GM03348 (cell line): ENCODE results near the gene SYNGR3.
A peak's percentile ranks its signal among the peaks of the same experiment; 100 is the strongest.

Source experiments
- DNase-seq: peaks from one replicate; pipeline ENCODE4 v3.0.0; 2012; ENCODE audit warnings: low spot score

Gene SYNGR3

DNA sequence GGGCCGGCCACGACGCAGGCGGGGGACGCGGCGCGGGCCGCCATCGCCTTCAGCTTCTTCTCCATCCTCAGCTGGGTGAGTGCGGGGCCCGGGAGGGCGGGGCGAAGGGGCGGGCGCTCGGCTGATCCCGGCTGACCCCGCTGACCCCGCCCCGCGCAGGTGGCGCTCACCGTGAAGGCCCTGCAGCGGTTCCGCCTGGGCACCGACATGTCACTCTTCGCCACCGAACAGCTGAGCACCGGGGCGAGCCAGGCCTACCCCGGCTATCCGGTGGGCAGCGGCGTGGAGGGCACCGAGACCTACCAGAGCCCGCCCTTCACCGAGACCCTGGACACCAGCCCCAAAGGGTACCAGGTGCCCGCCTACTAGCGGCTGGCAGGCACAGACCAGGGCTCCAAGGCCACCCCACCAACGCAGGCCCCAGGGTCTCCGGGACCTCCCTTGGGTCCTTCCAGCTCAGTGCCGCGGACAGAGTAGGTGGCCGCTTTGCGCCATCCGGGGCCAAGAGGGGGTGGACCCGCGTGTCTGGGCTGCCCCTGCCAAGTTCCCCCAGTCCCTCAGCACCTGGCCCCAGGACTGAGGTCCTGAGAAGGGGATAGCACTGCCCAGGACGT, 3.0 kb downstream of the SYNGR3 start:
- no peak for DNase-seq

DNA sequence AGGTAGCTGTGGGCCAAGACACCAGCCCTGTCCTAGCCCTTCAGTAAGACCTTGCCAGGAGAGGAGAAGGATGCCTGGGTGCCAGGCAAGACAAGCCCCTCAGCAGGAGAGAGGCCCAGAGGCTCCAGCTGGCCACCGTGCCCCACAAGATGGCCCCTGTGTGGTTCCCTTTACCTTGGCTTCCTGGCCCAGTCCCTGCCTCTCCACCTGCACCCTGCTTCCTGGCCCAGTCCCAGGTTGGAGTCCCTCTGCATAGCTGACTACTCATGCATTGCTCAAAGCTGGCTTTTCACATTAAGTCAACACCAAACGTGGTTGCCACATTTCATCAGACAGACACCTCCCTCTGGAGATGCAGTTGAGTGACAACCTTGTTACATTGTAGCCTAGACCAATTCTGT, 4.0 kb downstream of the SYNGR3 start:
- DNase-seq, result no peak

DNA sequence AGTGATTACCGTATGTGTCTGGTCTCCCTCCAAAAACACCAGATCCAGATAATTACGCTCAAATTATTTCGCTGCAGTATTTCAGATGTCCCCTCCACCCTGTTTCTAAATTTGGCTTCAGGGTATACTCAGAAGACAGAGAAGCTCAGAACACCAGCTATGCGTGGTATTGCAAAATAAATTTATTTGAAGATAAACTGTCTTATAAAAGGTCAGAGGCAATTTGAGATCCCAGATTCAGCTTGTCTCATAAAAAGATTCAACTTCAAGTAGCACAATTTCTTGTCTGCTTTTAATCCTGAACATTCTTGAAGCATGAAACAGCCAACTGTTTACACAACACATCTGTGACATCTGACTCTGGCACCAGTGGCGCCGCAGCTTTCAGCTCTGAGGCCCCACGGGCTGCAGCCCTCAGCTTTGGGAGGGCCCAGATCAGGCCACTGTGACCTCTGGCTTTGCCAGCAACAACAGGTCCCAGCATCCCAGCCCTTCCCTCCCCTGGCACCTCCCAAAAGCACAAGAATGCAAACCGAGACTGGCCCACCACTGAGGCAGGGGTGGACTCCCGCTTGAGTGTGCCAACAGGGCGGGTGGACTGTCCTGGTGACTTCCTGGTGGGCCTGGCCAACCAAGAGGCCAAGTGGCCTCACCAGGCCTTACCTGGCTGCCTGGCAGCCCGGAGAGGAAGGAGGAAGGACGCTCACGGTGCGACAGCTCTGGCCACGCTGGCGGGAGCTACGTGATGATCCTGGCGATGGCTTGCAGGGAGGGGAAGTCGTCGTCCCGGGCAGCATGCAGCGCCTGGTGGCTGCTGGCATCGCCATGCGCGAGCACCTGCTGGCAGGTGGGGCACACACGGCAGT, 8.0 kb downstream of the SYNGR3 start:
- DNase-seq, result peak; percentile 49

DNA sequence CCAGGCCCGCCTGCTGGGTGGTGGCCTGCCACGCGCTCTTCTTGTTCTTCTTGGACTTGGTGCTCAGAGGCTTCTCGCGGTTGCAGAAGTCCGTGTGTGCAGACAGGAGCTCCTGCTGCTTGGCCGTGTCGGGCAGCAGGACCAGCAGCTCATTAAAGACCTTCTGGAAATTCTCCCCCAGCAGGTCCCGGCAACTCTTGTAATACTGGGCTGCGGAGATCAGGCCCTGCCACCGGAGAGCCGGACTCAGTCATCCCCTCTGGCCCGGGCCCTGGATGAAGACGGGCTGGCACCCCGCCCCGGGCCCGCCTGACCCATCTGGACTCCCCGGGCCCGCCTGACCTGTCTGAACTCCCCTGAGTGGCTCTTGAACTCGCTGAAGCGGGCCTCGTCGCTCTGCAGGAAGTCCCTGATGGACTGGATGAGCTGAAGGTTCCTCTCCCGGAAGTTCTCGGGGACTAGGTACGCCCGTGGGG, 8.6 kb downstream of the SYNGR3 start:
- DNase-seq, result no peak

DNA sequence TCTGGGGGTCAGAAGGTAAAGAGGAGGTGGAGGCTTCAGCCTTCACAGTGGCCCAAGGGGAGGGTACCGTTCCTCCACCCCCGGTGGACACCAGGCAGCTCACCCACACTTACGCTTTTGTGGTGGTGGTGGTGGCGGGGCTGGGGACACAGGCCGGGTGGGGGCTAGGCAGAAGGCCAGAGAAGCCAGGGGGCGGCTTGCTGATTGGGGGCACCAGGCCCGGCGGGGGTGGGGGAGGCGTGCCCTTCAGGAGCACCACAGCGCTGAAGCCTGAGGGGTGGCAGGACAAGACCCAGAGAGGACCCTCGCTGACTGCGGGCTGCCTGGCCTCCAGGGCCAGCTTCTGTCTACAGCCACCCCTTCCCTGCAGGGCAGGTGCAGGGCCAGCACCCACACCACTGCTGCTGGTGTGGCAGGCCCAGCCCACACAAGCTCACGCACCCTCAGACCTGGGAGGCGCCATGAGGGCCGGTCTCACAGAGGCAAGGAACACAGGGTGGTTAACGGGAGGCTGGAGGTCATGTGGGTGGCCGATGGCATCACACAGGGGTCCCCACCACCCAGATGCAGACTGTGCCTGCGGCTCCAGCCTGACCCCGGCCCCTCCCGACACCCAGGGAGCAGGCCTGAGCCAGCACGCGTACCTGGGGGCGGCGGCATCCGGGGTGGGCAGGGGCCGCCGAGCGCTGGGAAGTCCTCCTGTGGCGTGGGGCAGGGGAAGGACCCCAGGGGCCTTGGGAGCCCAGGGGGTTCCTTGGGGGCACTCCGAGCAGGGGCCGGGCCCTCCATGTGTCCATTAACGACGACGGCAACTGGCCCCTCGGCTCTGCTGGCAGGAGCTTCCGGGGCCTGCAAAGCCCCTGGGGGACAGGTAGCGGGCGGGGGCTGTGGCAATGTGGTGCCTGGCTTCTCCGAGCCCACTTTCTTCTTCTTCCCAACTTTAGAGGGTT, 9.4 kb downstream of the SYNGR3 start:
- DNase-seq, result no peak

DNA sequence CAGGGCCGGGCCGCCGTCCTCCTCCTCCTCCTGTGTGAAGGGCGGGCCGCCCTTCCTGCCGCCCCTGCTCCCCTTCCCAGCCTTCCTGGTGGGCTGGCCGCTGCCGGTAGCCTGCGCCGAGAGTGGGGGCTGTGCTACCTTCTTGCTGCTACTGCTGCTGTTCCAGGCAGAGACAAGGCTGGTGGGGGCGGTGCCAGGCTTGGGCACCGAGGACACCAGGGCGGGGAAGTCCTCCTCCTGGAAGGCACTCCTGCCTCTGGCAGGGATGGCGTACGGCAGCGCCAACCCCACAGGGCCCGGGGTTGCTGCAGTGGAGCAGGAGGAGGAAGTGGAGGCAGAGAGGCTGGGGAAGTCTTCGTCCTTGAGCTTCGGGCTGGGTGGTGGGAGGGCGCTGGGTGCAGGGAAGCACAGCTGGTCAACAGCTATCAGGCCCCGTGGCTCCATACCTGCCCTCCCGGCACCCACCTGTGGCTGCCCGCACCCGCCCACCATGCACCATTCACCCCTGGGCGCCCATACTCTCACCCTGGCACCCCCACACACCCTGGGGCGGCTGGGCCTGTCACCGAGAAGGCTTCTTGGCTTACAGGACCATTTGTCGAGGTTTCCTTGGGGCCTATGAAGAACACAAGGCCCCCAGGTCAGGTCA, 10.2 kb downstream of the SYNGR3 start:
- no peak for DNase-seq

DNA sequence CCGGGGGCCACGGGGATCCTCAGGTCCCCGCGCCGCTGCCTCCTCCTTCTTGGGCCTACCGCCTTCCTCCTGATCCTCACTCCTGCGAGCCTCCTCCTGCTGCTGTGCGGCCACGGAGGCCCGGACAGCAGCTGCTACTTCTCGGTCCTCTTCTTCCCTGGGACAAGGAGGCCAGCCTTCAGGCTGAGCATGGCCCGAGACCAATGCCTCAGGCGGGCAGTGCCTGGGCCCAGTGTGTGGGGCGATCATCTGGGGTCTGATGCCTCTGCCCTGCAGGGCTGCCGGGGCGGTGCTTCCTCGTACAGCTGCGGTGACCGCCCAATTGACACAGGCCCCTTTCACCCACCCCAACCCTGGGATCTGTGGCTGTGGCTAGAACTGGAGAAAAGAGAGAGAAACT, 11.3 kb downstream of the SYNGR3 start:
- DNase-seq, result no peak

DNA sequence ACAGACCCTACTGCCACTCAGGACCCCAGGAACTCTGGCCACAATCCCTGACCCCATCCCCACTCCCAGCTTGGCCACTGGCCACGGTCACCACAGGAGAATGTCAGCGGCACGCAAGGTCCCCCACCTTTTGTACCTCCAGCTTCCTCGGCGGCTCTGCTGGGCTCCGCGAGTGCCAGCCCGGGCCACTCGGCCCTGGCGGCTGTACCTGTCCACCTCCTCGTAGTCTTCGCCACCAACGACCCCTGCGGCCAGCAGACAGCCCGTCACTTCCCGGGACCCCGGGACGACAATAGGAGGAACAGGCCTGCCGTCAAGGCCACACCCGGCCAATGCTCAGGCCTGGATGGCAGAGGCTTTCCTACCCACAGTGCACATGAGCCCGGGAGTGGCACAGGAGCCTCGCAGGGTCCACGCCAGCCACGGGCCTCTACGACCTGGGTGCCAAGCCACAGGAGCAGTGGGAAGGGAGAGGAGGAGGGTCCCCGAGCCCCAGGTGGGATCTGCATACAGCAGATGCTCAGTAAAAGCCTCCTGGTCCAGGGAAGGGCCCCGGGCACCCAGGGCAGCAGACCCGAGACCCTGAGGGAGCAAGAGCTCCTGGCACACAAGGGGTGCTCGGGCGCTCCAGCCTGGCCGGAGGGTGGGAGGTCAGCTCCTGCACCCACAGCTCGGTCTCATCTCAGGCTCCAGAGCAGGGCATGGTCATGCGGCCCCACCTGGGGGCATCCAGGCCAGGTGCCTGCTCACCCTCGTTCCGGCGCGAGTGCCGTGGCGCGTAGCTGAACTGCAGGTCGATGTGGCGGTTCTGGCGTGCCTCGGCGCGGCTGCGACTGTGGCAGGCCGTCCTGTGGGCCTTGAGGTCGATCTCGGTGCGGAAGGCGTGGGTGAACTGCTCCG, 11.9 kb downstream of the SYNGR3 start:
- no peak for DNase-seq

DNA sequence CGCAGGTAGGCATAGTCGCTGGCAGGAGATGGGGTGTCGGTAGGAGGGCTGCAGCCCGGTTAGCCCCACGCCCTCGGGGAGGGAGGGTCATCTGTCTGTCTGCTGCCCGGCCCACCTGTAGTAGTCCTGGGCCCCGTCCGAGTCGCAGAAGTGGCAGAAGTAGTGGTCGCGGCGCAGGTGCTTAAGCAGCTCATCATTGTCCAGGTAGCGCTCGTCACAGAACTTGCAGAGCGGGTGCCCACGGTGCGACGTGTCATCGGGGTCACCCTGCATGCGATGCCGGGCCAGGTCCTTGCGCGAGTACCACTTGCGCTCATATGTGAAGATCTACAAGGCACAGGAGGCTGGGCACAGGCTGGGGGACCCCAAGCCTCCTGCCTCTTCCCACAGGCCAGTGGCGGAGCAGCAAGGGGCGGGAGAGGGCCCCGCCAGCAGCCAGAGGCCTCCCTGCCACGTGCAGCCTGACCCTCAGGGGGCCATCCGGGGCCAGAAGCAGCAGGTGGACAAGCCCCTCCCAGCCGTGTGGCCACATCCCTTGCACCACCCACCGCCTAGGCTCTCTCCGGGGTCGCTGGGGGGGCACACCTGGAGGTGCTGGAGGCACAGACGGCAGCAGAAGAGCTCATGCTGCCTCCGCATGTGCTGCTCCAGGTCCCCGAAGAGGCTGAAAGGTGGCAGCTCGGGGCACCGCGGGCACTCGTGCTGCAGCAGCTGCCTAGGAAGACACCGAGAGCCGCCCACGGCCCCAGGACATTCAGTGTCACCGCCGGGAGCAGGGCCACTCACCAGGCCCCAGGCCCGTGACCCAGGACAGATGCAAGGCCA, 12.8 kb downstream of the SYNGR3 start:
- DNase-seq, result no peak

DNA sequence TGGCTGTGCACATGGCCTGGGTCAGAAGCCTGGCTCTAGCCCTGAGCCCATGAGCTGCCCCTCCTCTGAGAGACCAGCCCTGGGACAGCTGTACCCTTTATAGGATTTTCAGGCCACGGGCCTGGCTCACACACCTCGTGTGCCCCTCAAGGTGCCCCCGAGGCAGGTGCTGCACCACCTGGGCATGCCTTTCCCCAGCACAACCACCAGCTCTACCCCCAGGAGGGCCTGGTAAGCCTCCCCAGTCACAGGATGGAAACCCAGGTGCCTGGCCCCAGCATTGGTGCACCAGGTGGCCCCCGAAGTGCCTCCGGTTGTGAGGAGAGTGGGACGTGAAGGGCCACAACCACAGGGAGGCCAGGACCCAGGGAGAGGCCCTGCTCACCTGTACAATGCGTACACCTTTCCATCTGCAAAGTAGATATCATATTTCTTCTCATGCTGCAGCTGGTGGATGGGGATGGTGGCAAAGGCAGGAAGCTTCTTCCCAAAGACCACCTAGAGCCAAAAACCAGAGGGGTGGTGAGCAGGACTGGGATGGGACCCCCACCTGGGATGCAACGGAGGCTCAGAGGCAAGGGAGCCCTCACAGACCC, 13.6 kb downstream of the SYNGR3 start:
- no peak for DNase-seq

DNA sequence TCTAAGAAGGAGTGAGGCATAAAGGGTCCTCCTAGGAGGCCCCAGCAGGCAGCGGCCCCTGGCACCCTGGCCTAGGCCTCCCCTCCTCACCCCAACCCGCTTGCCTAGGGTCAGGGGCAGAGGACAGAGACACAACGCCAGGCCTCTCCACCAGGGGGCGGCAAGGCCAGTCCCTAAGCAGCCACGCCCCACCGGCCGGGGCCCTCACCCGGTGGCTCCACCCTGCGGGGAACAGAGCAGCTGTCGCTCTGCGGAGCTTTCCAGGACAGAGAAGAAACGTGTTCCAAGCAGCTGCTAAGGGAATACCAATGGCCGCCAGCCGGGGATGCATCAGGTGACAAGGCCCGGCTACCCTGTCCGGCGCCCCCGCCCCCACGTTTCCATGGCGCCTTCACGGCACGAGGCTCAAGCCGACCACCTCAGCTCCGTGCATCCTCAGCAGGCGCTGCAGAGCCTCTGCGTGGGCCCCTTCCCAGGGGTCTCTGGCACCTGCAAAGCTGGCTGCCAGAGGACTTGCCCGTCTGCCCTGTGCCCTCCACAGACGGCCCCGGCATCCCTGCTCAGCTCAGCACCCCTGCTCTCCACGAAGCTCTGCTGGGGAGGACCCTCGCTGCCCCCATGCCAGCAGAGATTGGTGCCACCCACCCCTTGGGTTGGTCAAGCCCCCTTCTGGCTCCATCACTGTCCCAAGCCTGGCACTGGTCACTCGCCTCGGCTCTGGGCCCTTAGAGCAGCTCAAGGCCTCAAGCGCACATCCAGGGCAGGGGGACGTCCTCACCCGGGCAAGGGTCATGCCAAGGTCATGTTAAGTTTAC, 14.3 kb downstream of the SYNGR3 start:
- peak; percentile 94 for DNase-seq

DNA sequence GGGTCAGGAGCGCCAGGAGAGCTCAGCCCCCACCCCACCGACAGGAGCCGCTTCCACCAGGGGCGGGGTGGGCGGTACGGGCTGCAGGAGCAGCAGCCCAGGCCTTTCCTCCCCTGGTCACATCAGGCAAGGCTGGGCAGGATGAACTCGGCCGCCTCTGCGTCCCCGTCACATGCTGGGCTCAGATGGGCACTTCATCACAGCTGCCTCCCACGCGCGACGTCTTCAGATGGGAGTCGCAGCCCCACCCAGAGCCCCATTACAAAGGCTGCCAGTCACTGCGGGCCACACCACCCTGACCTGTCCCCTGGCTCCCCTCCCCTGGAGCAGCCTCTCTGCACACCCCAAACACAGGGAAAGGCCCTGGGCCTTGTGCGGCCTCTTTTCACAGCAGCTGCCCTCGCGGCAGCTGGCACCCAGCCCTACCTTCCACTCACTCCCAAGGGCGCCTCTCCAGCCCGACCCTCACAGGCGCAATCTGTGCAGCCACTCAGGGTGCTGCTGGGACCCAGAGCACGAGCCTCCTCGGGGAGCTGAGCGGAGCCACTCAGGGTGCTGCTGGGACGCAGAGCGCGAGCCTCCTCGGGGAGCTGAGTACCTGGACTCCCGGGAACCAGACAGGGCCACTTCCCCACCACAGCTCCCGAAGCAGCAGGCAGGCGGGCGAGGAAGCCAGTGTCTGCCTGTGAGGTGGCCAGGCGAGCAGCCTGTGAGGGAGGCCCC, 15.2 kb downstream of the SYNGR3 start:
- DNase-seq, result no peak

DNA sequence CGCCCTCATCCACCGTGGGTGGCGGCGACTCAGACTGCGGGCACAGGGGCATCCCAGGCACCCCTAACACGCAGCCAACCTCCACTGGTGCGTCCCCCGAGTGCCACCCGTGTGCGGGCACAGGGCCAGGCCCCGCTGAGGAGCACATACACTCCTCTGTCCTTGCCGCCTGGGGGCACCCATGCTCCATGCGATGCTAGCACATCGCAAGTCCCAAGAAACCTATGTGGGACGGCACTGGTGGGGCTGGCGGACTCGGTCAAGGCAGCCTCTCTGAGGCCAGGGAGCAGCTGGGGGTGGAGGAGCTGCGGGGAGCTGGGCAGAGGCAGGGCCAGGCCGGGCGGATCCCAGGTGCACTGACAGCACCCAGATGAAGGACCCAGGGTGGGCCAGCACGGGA, 15.9 kb downstream of the SYNGR3 start:
- no peak for DNase-seq

DNA sequence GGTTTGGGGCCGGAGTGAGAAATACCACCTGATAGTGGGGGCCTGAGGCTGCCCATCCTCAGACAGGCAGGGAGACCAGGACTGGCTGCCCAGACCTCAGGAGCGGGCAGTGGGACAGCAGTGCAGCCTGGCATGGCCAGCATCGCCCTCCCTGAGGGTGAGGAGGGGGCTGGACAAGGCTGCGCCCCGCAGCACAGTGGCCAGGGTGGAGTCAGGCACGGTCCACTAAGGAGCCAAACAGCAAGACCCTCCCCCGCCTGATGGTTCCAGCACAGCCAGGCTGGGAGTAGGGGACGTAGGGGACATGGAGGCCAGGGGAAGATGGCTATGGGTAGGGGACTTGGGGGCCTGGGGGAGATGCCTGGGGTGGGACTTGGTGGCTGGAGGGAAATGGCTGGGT, 16.5 kb downstream of the SYNGR3 start:
- DNase-seq, result no peak

DNA sequence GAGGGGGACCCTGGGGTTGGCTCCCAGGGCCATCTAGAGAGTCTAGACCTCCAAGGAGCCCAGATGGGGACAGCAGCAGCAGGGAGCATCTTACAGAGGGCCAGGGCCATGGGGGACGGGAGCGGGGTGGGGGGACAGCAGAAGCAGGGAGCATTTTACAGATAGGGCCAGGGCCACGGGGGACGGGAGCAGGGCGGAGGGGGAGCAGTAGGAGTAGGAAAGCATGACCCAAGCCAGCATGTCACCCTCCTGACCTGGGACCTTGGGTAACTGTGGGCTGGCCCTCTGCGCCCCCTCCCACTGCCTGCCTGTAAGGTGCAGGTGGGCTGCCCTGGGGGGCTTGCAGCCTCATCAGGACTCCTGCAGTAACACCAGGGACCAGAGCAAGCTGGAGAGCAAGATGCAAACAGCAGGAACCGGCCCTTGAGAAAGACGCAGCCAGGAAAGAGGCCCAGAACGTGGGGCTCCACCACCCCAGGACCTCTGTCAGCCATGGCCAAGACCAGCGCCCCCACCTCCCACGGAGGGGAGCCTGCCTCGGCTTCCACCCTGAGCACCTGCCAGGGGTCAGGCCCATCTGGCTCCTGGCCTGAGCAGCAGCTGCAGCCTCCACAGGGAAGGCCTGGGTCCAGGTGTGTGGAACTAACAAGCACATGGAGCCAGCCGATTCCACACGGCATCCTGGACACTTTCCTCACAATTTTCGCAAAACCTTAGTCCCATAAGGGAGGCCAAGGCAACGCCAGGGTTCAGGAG, 17.5 kb downstream of the SYNGR3 start:
- DNase-seq, result no peak

DNA sequence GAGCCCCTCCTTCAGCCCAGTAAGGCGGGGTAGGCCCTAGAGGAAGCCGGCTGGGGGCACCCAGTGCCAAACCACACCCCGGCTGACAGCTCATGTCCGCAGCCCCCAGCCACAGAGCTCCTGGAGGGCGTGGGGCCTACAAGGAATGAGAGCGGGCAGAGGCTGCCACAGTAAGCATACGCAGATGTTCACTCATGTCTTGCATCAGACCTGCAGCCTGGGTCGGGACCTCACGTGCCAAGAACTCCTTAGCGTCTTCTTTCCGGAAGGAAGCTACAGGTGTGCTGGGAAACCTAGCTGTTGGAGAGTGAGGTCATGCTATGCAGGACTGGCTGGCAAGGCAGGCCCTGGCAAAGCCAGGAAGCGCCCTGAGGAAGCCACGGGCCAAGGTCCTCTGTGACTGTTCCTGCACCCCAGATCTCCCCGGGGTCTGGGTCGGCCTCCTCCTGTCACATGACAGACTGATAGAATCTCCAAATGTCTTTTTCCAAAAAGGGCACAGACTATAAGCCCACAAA, 18.3 kb downstream of the SYNGR3 start:
- peak; percentile 89 for DNase-seq

DNA sequence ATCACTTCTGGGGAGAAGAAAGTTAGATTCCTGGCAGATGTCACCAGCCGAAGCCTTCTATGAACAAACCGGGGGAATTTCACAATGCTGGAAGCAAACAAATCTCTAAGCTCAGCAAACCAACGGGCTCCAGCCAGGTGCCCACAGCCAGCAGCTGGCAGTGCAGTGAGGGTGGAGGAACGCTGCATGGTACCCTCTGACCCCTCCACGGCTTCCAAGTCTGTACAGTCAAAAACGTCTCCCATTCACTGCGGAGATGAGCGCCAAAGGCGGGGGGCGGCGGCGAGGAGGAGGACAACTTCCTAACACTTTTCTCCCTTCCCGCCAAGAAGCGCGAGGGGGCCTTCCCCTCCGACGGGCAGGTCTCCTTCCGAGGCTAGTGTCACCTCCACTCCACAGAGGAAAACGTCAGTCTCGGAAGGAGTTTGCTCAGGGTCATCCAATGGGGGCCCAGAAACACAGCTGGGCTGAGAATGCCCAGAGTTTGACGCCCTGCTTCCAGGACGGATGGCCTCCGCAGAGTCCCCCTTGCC, 18.9 kb downstream of the SYNGR3 start:
- DNase-seq, result peak; percentile 53
